BJ (cell line): Measurements from ENCODE around the gene NOL3. TPM values are rescaled to one million over a fixed set of nuclear protein-coding genes. Genes with fewer than 3 reads are reported as not detected.
A peak's percentile ranks its signal among the peaks of the same experiment; 100 is the strongest.

ENCODE experiments used
- CTCF ChIA-PET: fragments of 350-600 bp; formaldehyde crosslinking; extraction: SDS; loops from one replicate; lab custom pipeline; 2021; ENCODE audit warnings: antibody characterized with exemption, inconsistent platforms; lab: Yijun Ruan, JAX
- POLR2A ChIA-PET: fragments of 300-600 bp; sonication (Branson Sonifier 250); formaldehyde crosslinking; extraction: SDS; loops from one replicate; lab custom pipeline; 2021; ENCODE audit warnings: antibody characterized with exemption; lab: Charles Lee
- DNase-seq: peaks from one replicate; pipeline ENCODE4 v3.0.0-alpha.2; 2011; ENCODE audit warnings: low read depth
- H3K27me3 ChIP-seq: 2 replicates; pipeline ENCODE4 v1.6.0; 2011; ENCODE audit warnings: low read length; ENCODE audit not compliant: control insufficient read depth, insufficient read depth
- H3K36me3 ChIP-seq: 2 replicates; pipeline ENCODE4 v1.5.1; 2011; ENCODE audit warnings: low read length; ENCODE audit not compliant: control insufficient read depth, insufficient read depth
- H3K4me3 ChIP-seq: 2 replicates; pipeline ENCODE4 v1.5.1; 2011; ENCODE audit warnings: low read depth, mild to moderate bottlenecking, control low read depth, low read length
- CTCF ChIP-seq: IDR thresholded peaks from 2 replicates; pipeline ENCODE4 v1.5.1; 2011; ENCODE audit warnings: low read depth, mild to moderate bottlenecking, control low read depth, inconsistent platforms, low read length, moderate library complexity; ENCODE audit not compliant: insufficient read depth
- polyA plus RNA-seq: library from polyadenylated mRNA; depleted of rRNA; stranded (reverse); fragments of >200 nt; gene quantifications from 2 replicates; pipeline ENCODE4 v1.2.3, GENCODE V29; 2011

The NOL3 gene
- polyA plus RNA-seq, 1 experiment: 14.7 TPM

- CTCF ChIA-PET: interaction anchor here (1.3 to 5.1 kb wide), 6 partner anchors 10 to 163 kb away, joined by 3 to 34 read pairs (median 10); partner anchors contain the start of gene B3GNT9
- peaks cover 8% of the 10 kb centered on the region; the same call in 1 of the 2 replicates for H3K27me3 ChIP-seq
- TF ChIP-seq CTCF: no peak
- no peak for DNase-seq
- H3K36me3 ChIP-seq: no peaks in the 10 kb centered on the region
- POLR2A ChIA-PET: interaction anchor here (0.6 to 1.4 kb wide), 2 partner anchors 10 to 77 kb away, joined by 3 read pairs; no protein-coding TSS in a partner anchor
- H3K4me3 ChIP-seq: peak overlapping the region; percentile 37
Measured at GRCh38 chr16:67170949-67171649, 761 bp downstream of the NOL3 start.

- ChIA-PET CTCF (interaction anchor here (1.1 to 4.5 kb wide), 4 partner anchors 11 to 177 kb away, joined by 3 to 36 read pairs (median 14); partner anchors contain the start of genes FBXL8, HSF4 and TRADD), POLR2A (no interaction called here)
- H3K4me3 ChIP-seq: peak overlapping the region; percentile 48
- no peaks in the 10 kb centered on the region for H3K27me3 ChIP-seq
- DNase-seq: no peak
- TF ChIP-seq CTCF: no peak
- no peaks in the 10 kb centered on the region for H3K36me3 ChIP-seq
Measured at GRCh38 chr16:67173323-67173722, 3.0 kb downstream of the NOL3 start.

GRCh38 chr16:67173808-67174705, 3.7 kb downstream of the NOL3 start:
- Histone ChIP-seq H3K27me3 (no peaks in the 10 kb centered on the region), H3K36me3 (no peaks in the 10 kb centered on the region), H3K4me3 (peak overlapping the region; percentile 48)
- DNase-seq: no peak
- POLR2A ChIA-PET: interaction anchor here (0.6 kb wide), 2 partner anchors 17 to 53 kb away, joined by 3 read pairs; partner anchors contain the start of gene TMEM208
- peak; percentile 46 for TF ChIP-seq CTCF
- CTCF ChIA-PET: interaction anchor here (1.0 to 4.5 kb wide), 6 partner anchors 9 to 177 kb away, joined by 3 to 36 read pairs (median 8); partner anchors contain the start of genes FBXL8, HSF4 and TRADD

- POLR2A ChIA-PET: interaction anchor here (0.6 kb wide), 2 partner anchors 18 to 52 kb away, joined by 3 read pairs; partner anchors contain the start of gene TMEM208
- CTCF ChIA-PET: interaction anchor here (0.7 to 4.5 kb wide), 6 partner anchors 8 to 196 kb away, joined by 3 to 36 read pairs (median 8); partner anchors contain the start of genes FBXL8, HSF4 and TRADD
- H3K4me3 ChIP-seq: peak overlapping the region; percentile 48; the same call in 1 of the 2 replicates
Measured at GRCh38 chr16:67174706-67175231, 4.4 kb downstream of the NOL3 start.

More at GRCh38 chr16:67174706-67175231, 4.4 kb downstream of the NOL3 start:
- DNase-seq: no peak
- H3K36me3 ChIP-seq: no peaks in the 10 kb centered on the region
- no peak for TF ChIP-seq CTCF
- H3K27me3 ChIP-seq: no peaks in the 10 kb centered on the region
